Heart right ventricle (tissue), 16 donors: ENCODE measurements around the gene SLC25A6. TPM values are rescaled to one million over a fixed set of nuclear protein-coding genes. Genes with fewer than 3 reads are reported as not detected.
A peak's percentile ranks its signal among the peaks of the same experiment; 100 is the strongest.

Experiments
- ATAC-seq, 8 donors: fragments of 200-7000 bp; cut with Tn5 transposase; one replicate each; pipeline ENCODE4 v1.9.1; 2020; ENCODE audit warnings: mild to moderate bottlenecking in 8 of 8, moderate library complexity in 8 of 8, moderate number of reproducible peaks in 1 of 8
- DNase-seq, 2 donors: peaks; one replicate each; pipeline ENCODE4 v3.0.0-alpha.2; 2020
- H3K27ac ChIP-seq, 10 donors: fragments of 200-600 bp; sonication (generic) in 2 of 10; one replicate each; pipeline versions ENCODE4 v1.5.0 to v1.8.0; 2020 to 2022; ENCODE audit warnings: mild to moderate bottlenecking in 3 of 10
- H3K27me3 ChIP-seq, 7 donors: fragments of 200-600 bp; one replicate each; pipeline ENCODE4 v1.8.0; 2021 to 2022; ENCODE audit warnings: mild to moderate bottlenecking in 2 of 7
- H3K36me3 ChIP-seq, 9 donors: fragments of 200-600 bp; sonication (generic) in 1 of 9; one replicate each; pipeline versions ENCODE4 v1.5.0 to v1.8.0; 2020 to 2022; ENCODE audit warnings: mild to moderate bottlenecking in 2 of 9
- H3K4me1 ChIP-seq, 9 donors: fragments of 200-600 bp; sonication (generic) in 1 of 9; one replicate each; pipeline versions ENCODE4 v1.5.0 to v1.8.0; 2020 to 2022; ENCODE audit warnings: mild to moderate bottlenecking in 4 of 9
- H3K4me3 ChIP-seq, 10 donors: fragments of 200-600 bp; sonication (generic) in 2 of 10; one replicate each; pipeline versions ENCODE4 v1.5.0 to v1.8.0; 2020 to 2022; ENCODE audit warnings: mild to moderate bottlenecking in 7 of 10, moderate library complexity in 2 of 10
- H3K9me3 ChIP-seq, 11 donors: fragments of 200-600 bp in 10 of 11; sonication (generic) in 2 of 11; one replicate each; pipeline versions ENCODE4 v1.5.0 to v1.8.0; 2013 to 2022; ENCODE audit warnings: mild to moderate bottlenecking in 2 of 11, control low read depth in 1 of 11, moderate library complexity in 1 of 11
- CTCF ChIP-seq, 9 donors: fragments of 200-600 bp; sonication (generic) in 2 of 9; IDR thresholded peaks; one replicate each; pipeline versions ENCODE4 v1.5.0 to v1.8.0; 2021 to 2022; ENCODE audit warnings: antibody characterized with exemption in 9 of 9, mild to moderate bottlenecking in 5 of 9, moderate library complexity in 1 of 9
- WGBS, 2 donors: extraction: QIAGEN DNeasy Blood & Tissue Kit; methylation state at CpG; one replicate each; pipeline ENCODE4 v1.1.7; 2013; ENCODE audit warnings: inconsistent platforms in 1 of 2; 5-methylcytosine and 5-hydroxymethylcytosine counted together
- intact Hi-C, 10 donors: fragments of 100-400 bp; cut with DNase I; formaldehyde crosslinking; loops; one replicate each; pipeline versions ENCODE4 v1.11.1 to v1.14.2; 2022
- polyA plus RNA-seq, 2 donors: library from polyadenylated mRNA; stranded (reverse); fragments of 200-250 nt; gene quantifications; one replicate each; pipeline ENCODE4 v1.2.3, GENCODE V29; 2013
- total RNA-seq, 10 donors: library from RNA; stranded (reverse); fragmentation: NEBNext Ultra II Directional in 3 of 10; extraction: Animal tissue kit (Norgen Biotek cat#: 25700) in 3 of 10; gene quantifications; one replicate each; pipeline versions ENCODE4 v1.2.1 to v1.2.4, GENCODE V29; 2021 to 2023
- donor health status: Arrhythmogenic right ventricular cardiomyopathy.
- donor health status: ischemic (EF 13 %, LVEDD 7.1; RV severe dilation, severe dysfunction).
- donor health status: healthy with polysubstance abuse.
- donor health status: DM: no; HTN: yes; CAD: no.
- donor health status: DM: no; HTN: no; CAD: no.
- donor health status: ischemic (EF 25% LVEDD 6.9; RV normal size, moderate dysfunction).
- donor health status: ischemic (EF 25% LVEDD 5.7; RV mildly dilated, moderate dysfunction).
- donor health status: healthy.
- donor health status: DM: yes; HTN: yes; CAD: no.
- donor health status: Ischemic cardiomyopathy.
- donor health status: ischemic (EF 35%, LVEDD 5.7; RV mildly dilated, moderate dysfunction).
- donor health status: nonischemic (EF 11% LVEDD 7.7; RV severe dilation, severe dysfunction).
- donor health status: DM: yes; HTN: yes; CAD: no.
- donor health status: PGD.
- donor health status: ischemic (EF 29% LVEDD 5.4; RV normal size, mild dysfunction).
- donor health status: nonischemic (EF 23%, LVEDD 6.1; RV moderate dilation, normal function).

Gene SLC25A6
- total and polyA plus RNA-seq, 12 donors = 74.8 to 272 (median 141) TPM

GRCh38 chrX:1392376-1393068 is 609 bp upstream of the SLC25A6 start:
- peak; percentile 34 to 65 (median 51) for ATAC-seq
- intact Hi-C loops = loop anchor here in 7 of 10 donors (2.0 to 10.0 kb wide), 5 partner anchors 52 to 202 kb away; partner anchors contain the start of genes ASMTL (in 5 of the 7) and AKAP17A (in 3 of the 7)
- peaks cover 18 to 62% (median 42%) of the 10 kb centered on the region in 9 donors for H3K4me1 ChIP-seq
- TF ChIP-seq CTCF (IDR thresholded peaks at IDR 0.05) = no peak
- WGBS, 2 donors = 1 to 2% methylated on average over 48 to 69 of the region's 76 CpGs
- H3K4me3 ChIP-seq = peak overlapping the region; percentile 56 to 100 (median 97)
- no peaks in the 10 kb centered on the region for H3K27me3 ChIP-seq
- peak; percentile 75 to 86 for DNase-seq
- peaks cover 0 to 48% (median 23%) of the 10 kb centered on the region in 9 donors for H3K36me3 ChIP-seq
- H3K9me3 ChIP-seq = no peaks in the 10 kb centered on the region
- peak overlapping the region; percentile 86 to 100 (median 99) for H3K27ac ChIP-seq

GRCh38 chrX:1391370-1391706 is 575 bp downstream of the SLC25A6 start:
- peak in 5 of 8 donors; percentile 65 to 77 (median 66) for ATAC-seq
- intact Hi-C loops = loop anchor here in 6 of 10 donors (5.0 to 10.0 kb wide), 4 partner anchors 53 to 203 kb away; partner anchors contain the start of genes ASMTL (in 4 of the 6) and AKAP17A (in 3 of the 6)
- peak overlapping the region; percentile 86 to 100 (median 99) for H3K27ac ChIP-seq
- peak in 1 of 2 donors; percentile 95 for DNase-seq
- H3K9me3 ChIP-seq = no peaks in the 10 kb centered on the region
- H3K4me3 ChIP-seq = peak overlapping the region; percentile 75 to 100 (median 97)
- no peak for TF ChIP-seq CTCF (IDR thresholded peaks at IDR 0.05)
- 0% methylated on average over 19 of the region's 19 CpGs for WGBS, 2 donors
- peaks cover 0 to 50% (median 35%) of the 10 kb centered on the region in 9 donors for H3K36me3 ChIP-seq
- no peaks in the 10 kb centered on the region for H3K27me3 ChIP-seq
- H3K4me1 ChIP-seq = peaks cover 18 to 65% (median 42%) of the 10 kb centered on the region in 9 donors

GRCh38 chrX:1390621-1391369 is 1.1 kb downstream of the SLC25A6 start:
- no peak for DNase-seq

More at GRCh38 chrX:1390621-1391369, 1.1 kb downstream of the SLC25A6 start:
- peak overlapping the region; percentile 75 to 100 (median 97) for H3K4me3 ChIP-seq
- TF ChIP-seq CTCF (IDR thresholded peaks at IDR 0.05) = no peak
- H3K9me3 ChIP-seq = no peaks in the 10 kb centered on the region
- ATAC-seq = no peak
- H3K4me1 ChIP-seq = peaks cover 18 to 65% (median 42%) of the 10 kb centered on the region in 9 donors
- H3K27ac ChIP-seq = peak overlapping the region in 9 of 10 donors; percentile 98 to 100 (median 99)
- 41 to 43% methylated on average over 30 of the region's 30 CpGs for WGBS, 2 donors
- H3K36me3 ChIP-seq = peaks cover 4 to 55% (median 40%) of the 10 kb centered on the region in 9 donors
- intact Hi-C loops = loop anchor here in 6 of 10 donors (5.0 to 10.0 kb wide), 4 partner anchors 54 to 204 kb away; partner anchors contain the start of genes ASMTL (in 4 of the 6) and AKAP17A (in 3 of the 6)
- H3K27me3 ChIP-seq = no peaks in the 10 kb centered on the region
